ENCODE measurements around the gene SCART1.

The SCART1 gene

DNA sequence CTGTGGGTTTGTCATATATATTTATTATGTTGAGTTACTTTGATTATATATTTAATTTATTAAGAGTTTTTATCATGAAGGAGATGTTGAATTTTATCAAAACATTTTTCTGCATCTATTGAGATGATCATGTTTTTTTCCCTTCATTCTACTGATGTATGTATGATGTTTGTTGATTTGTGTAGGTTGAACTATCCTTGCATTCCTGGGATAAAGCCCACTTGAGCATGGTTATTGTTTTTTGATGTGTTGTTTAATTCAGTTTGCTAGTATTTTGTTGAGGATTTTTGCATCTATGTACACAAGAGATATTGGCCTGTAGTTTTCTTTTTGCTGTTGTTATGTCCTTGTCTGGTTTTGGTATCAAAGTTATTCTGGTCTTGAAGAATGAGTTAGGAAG is 31.1 kb downstream of the SCART1 start:
- no peaks in the 10 kb centered on the region for H3K79me2 ChIP-seq (ENCODE audit: insufficient read depth, low read length)
- TF ChIP-seq EZH2phosphoT487 (conservative IDR thresholded peaks at IDR 0.05; ENCODE audit: low read length), result no peak
- TF ChIP-seq, protein P1, sequence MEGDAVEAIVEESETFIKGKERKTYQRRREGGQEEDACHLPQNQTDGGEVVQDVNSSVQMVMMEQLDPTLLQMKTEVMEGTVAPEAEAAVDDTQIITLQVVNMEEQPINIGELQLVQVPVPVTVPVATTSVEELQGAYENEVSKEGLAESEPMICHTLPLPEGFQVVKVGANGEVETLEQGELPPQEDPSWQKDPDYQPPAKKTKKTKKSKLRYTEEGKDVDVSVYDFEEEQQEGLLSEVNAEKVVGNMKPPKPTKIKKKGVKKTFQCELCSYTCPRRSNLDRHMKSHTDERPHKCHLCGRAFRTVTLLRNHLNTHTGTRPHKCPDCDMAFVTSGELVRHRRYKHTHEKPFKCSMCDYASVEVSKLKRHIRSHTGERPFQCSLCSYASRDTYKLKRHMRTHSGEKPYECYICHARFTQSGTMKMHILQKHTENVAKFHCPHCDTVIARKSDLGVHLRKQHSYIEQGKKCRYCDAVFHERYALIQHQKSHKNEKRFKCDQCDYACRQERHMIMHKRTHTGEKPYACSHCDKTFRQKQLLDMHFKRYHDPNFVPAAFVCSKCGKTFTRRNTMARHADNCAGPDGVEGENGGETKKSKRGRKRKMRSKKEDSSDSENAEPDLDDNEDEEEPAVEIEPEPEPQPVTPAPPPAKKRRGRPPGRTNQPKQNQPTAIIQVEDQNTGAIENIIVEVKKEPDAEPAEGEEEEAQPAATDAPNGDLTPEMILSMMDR (IDR thresholded peaks at IDR 0.05; ENCODE audit: insufficient read depth, low read length, poor library complexity, severe bottlenecking), result no peak
- no peaks in the 10 kb centered on the region for H4K20me1 ChIP-seq (ENCODE audit: low read depth, low read length)
- H3K27me3 ChIP-seq (ENCODE audit: low read length), result no peaks in the 10 kb centered on the region
- no peaks in the 10 kb centered on the region for H3F3A ChIP-seq (ENCODE audit: insufficient read depth)
- H3K36me3 ChIP-seq (ENCODE audit: low read length), result no peaks in the 10 kb centered on the region
- no peak overlapping the region for H2AFZ ChIP-seq (ENCODE audit: low read depth, low read length, severe bottlenecking)
- no peaks in the 10 kb centered on the region for H3K9me2 ChIP-seq (replicated peaks; ENCODE audit: insufficient read depth, low read length)
- no peak overlapping the region for H3K27ac ChIP-seq (ENCODE audit: low read depth, low read length)
- no peak overlapping the region for H3K4me2 ChIP-seq (ENCODE audit: low read depth, low read length, poor library complexity, severe bottlenecking)
- no peak overlapping the region for H3K4me3 ChIP-seq (ENCODE audit: insufficient read depth, low read length, poor library complexity, severe bottlenecking)
- no peak overlapping the region for H3K9ac ChIP-seq (ENCODE audit: low read length)
- H3K9me3 ChIP-seq (ENCODE audit: insufficient read depth, low read length), result peaks cover 19% of the 10 kb centered on the region; the same call in 1 of the 2 replicates

- H3K36me3 ChIP-seq (ENCODE audit: low read length), result 0 out of 2 replicates have a peak, but pooled peaks cover 2% of the 10 kb centered on the region
Measured at GRCh38 chr10:133487085-133487484, 33.3 kb downstream of the SCART1 start.

GRCh38 chr10:133488354-133488753 is 34.6 kb downstream of the SCART1 start:
- no peaks in the 10 kb centered on the region for H3K27me3 ChIP-seq (ENCODE audit: low read length)
- TF ChIP-seq, protein P1 (IDR thresholded peaks at IDR 0.05; ENCODE audit: insufficient read depth, low read length, poor library complexity, severe bottlenecking), result no peak
- no peak for TF ChIP-seq EZH2phosphoT487 (conservative IDR thresholded peaks at IDR 0.05; ENCODE audit: low read length)
- no peak overlapping the region for H2AFZ ChIP-seq (ENCODE audit: low read depth, low read length, severe bottlenecking)
- H3K9me3 ChIP-seq (ENCODE audit: insufficient read depth, low read length), result peaks cover 19% of the 10 kb centered on the region; the same call in 1 of the 2 replicates
- H3K27ac ChIP-seq (ENCODE audit: low read depth, low read length), result no peak overlapping the region
- no peaks in the 10 kb centered on the region for H4K20me1 ChIP-seq (ENCODE audit: low read depth, low read length)
- H3K79me2 ChIP-seq (ENCODE audit: insufficient read depth, low read length), result no peaks in the 10 kb centered on the region
- no peaks in the 10 kb centered on the region for H3F3A ChIP-seq (ENCODE audit: insufficient read depth)
- no peak overlapping the region for H3K4me2 ChIP-seq (ENCODE audit: low read depth, low read length, poor library complexity, severe bottlenecking)
- H3K4me3 ChIP-seq (ENCODE audit: insufficient read depth, low read length, poor library complexity, severe bottlenecking), result no peak overlapping the region
- no peaks in the 10 kb centered on the region for H3K9me2 ChIP-seq (replicated peaks; ENCODE audit: insufficient read depth, low read length)
- H3K9ac ChIP-seq (ENCODE audit: low read length), result no peak overlapping the region
- 0 out of 2 replicates have a peak, but pooled peaks cover 2% of the 10 kb centered on the region for H3K36me3 ChIP-seq (ENCODE audit: low read length)

More at GRCh38 chr10:133487085-133487484, 33.3 kb downstream of the SCART1 start:
- no peak for TF ChIP-seq EZH2phosphoT487 (conservative IDR thresholded peaks at IDR 0.05; ENCODE audit: low read length)
- TF ChIP-seq, protein P1 (IDR thresholded peaks at IDR 0.05; ENCODE audit: insufficient read depth, low read length, poor library complexity, severe bottlenecking), result no peak
- Histone ChIP-seq H3K4me2 (ENCODE audit: low read depth, low read length, poor library complexity, severe bottlenecking) (no peak overlapping the region), H3K79me2 (ENCODE audit: insufficient read depth, low read length) (no peaks in the 10 kb centered on the region), H3F3A (ENCODE audit: insufficient read depth) (no peaks in the 10 kb centered on the region), H3K9me2 (replicated peaks; ENCODE audit: insufficient read depth, low read length) (no peaks in the 10 kb centered on the region), H2AFZ (ENCODE audit: low read depth, low read length, severe bottlenecking) (no peak overlapping the region), H3K4me3 (ENCODE audit: insufficient read depth, low read length, poor library complexity, severe bottlenecking) (no peak overlapping the region), H3K9ac (ENCODE audit: low read length) (no peak overlapping the region), H3K9me3 (ENCODE audit: insufficient read depth, low read length) (peaks cover 19% of the 10 kb centered on the region; the same call in 1 of the 2 replicates), H3K27ac (ENCODE audit: low read depth, low read length) (no peak overlapping the region), H4K20me1 (ENCODE audit: low read depth, low read length) (no peaks in the 10 kb centered on the region), H3K27me3 (ENCODE audit: low read length) (no peaks in the 10 kb centered on the region)

Data from SU-DHL-6 (cell line).